ENCODE data around the gene ECPAS.
"Not testable (repeated sequence)": the region's sequence is repeated elsewhere in the genome, so short reads cannot be mapped to it uniquely, and the experiment has no call there.

ECPAS gene

DNA sequence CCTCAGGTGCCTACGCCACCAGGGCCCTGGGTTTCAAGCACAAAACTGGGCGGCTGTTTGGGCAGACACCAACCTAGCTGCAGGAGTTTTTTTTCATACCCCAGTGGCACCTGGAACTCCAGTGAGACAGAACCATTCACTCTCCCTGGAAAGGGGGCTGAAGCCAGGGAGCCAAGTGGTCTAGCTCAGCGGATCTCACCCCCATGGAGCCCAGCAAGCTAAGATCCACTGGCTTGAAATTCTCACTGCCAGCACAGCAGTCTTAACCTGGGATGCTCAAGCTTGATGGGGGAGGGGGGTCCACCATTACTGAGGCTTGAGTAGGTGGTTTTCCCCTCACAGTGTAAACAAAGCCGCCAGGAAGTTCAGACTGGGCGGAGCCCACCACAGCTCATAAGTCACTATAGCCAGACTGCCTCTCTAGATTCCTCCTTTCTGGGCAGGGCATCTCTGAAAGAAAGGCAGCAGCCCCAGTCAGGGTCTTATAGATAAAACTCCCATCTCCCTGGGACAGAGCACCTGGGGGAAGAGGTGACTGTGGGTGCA, 149.8 kb downstream of the ECPAS start:
- not testable (repeated sequence) for DNase-seq (ENCODE audit: low spot score)

DNA sequence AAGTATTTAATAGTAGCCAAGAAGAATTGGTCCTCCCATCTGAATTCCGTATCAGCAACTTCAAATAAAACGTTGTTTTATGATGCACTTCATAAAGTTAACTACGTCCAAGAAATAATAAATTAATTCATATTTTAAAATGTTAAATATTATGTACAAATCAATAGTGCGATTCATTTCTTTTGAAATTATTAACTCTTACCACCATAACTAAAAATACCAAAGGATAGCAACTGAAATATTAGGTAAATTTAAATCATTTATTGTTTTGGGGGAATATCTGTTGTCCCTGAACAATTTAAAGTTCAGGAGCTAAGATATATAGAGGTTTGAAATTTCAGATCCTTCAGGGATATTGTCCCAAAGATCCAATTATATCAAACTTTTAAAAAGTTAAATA, 154.1 kb downstream of the ECPAS start, which contains the start of gene OR2K2:
TSS of gene OR2K2 (minus strand) at position 101 of the 400 bp plus-strand sequence. CDS start 1,791 bp downstream, outside the sequence.
- DNase-seq (ENCODE audit: low spot score), result no peak

DNA sequence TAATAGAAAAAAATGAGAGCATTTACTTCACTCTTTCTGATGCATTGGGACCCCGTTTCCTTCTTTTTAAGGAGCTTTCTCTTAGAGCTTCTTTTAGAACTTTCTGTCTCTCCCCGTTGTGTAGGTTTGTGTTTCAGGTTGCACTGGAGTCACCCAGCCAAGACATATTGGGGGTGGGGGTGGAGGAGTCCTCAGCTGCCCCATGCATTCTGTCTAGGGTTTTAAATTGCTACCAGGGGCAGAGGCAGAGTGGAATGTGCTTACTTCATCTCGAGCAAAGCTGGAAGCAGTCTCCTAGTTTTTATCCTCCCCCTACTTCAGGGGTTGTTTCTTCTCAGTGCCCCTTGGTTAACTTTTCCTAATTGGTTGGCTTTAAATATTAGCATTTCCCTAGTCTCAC, 163.6 kb downstream of the ECPAS start:
- no peak for DNase-seq (ENCODE audit: low spot score)

DNA sequence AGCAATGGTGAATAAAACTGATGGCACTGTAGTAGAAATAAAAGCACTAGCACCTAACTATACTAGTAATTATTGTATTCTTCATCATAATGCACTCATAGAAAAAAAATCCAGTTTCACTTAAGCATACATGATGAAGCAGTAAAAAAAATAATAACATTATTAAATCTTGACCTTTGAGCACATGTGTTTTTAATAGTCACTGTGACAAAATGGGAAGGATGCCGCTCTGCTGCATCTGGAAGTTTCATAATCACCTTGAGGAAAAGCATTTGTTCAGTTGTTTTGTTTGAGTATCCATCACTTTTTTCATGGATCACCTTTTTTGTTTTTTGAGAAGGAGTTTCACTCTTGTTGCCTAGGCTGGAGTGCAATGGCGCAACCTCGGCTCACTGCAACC, 167.4 kb downstream of the ECPAS start:
- DNase-seq (ENCODE audit: low spot score), result no peak

Measured in iPS-NIHi11 (cell line).